Endothelial cell of umbilical vein (primary cell): ENCODE results near the gene RALGAPB. TPM values are rescaled to one million over a fixed set of nuclear protein-coding genes. Genes with fewer than 3 reads are reported as not detected.

ENCODE experiments used
- BruUV-seq: library from RNA; stranded (reverse); fragments of 400-500 nt; replicated peaks from 2 replicates; lab custom pipeline; 2021; lab: Mats Ljungman, UMichigan
- CTCF ChIA-PET: fragments of 300-600, 350-600 bp; sonication (Branson Sonifier 250); formaldehyde crosslinking; loops from one replicate; lab custom pipeline; 2021; ENCODE audit warnings: antibody characterized with exemption, inconsistent platforms; lab: Charles Lee
- POLR2A ChIA-PET: fragments of 300-600, 350-600 bp; sonication (Branson Sonifier 250); formaldehyde crosslinking; loops from one replicate; lab custom pipeline; 2021; ENCODE audit warnings: antibody characterized with exemption, inconsistent platforms; lab: Charles Lee
- DNase-seq: peaks from one replicate; pipeline ENCODE4 v3.0.0-alpha.2; 2011; ENCODE audit warnings: low read depth, low spot score
- FAIRE-seq: peaks from 2 replicates; lab custom pipeline; 2011; peaks lifted over from hg19 to GRCh38; lab: Jason Lieb, UNC
- H2AFZ ChIP-seq: 2 replicates; pipeline ENCODE4 v1.6.0; 2012; ENCODE audit warnings: low read depth, low read length, control low read depth, inconsistent platforms
- H3K27ac ChIP-seq: 2 replicates; pipeline ENCODE4 v1.5.1; 2011; ENCODE audit warnings: low read depth, mild to moderate bottlenecking, control low read depth, low read length, moderate library complexity; ENCODE audit not compliant: insufficient read depth
- H3K27me3 ChIP-seq, 2 experiments: 2 replicates each; pipeline versions ENCODE4 v1.6.0 to v1.6.1; 2011; ENCODE audit warnings: low read length in 2 of 2, mixed read lengths in 1 of 2; ENCODE audit not compliant: control insufficient read depth in 2 of 2, insufficient read depth in 2 of 2
- H3K36me3 ChIP-seq, 2 experiments: 2 replicates in 1 of 2; 3 replicates in 1 of 2; pipeline ENCODE4 v1.5.1; 2011; ENCODE audit warnings: low read length in 2 of 2, mild to moderate bottlenecking in 1 of 2, moderate library complexity in 1 of 2; ENCODE audit not compliant: control insufficient read depth in 2 of 2, insufficient read depth in 2 of 2; ENCODE audit errors: extremely low read depth in 1 of 2
- H3K4me1 ChIP-seq: 3 replicates; pipeline ENCODE4 v1.5.1; 2011; ENCODE audit warnings: mild to moderate bottlenecking, low read length; ENCODE audit not compliant: control insufficient read depth, insufficient read depth; ENCODE audit errors: extremely low read depth
- H3K4me2 ChIP-seq: 2 replicates; pipeline ENCODE4 v1.6.1; 2011; ENCODE audit warnings: low read length, control low read depth, mixed read lengths; ENCODE audit not compliant: insufficient read depth
- H3K4me3 ChIP-seq, 3 experiments: fragments of 200-600 bp in 1 of 3; sonication (generic), shearing (Covaris generic) in 1 of 3; replicated peaks in 1 of 3; 2 replicates each; pipeline ENCODE4 v1.5.1; 2011 to 2016; ENCODE audit warnings: control low read depth in 3 of 3, low read length in 3 of 3, mild to moderate bottlenecking in 2 of 3, inconsistent platforms in 1 of 3, low read depth in 1 of 3, moderate library complexity in 1 of 3; ENCODE audit not compliant: insufficient read depth in 1 of 3
- H3K79me2 ChIP-seq: 2 replicates; pipeline ENCODE4 v1.6.0; 2012; ENCODE audit warnings: low read length, inconsistent platforms; ENCODE audit not compliant: control insufficient read depth, insufficient read depth
- H3K9ac ChIP-seq: replicated peaks from 2 replicates; pipeline ENCODE3; 2011; ENCODE audit warnings: low read length, control low read depth; ENCODE audit not compliant: insufficient read depth; ENCODE audit errors: extremely low read depth
- H3K9me1 ChIP-seq: replicated peaks from 3 replicates; pipeline ENCODE4 v1.6.0; 2011; ENCODE audit warnings: mild to moderate bottlenecking, low read length; ENCODE audit not compliant: control insufficient read depth, insufficient read depth; ENCODE audit errors: extremely low read depth
- H3K9me3 ChIP-seq: replicated peaks from 2 replicates; pipeline ENCODE4 v1.5.1; 2012; ENCODE audit warnings: low read length, inconsistent platforms; ENCODE audit not compliant: control insufficient read depth, insufficient read depth
- H4K20me1 ChIP-seq: replicated peaks from 2 replicates; pipeline ENCODE3; 2011; ENCODE audit warnings: mild to moderate bottlenecking, low read length; ENCODE audit not compliant: control insufficient read depth, insufficient read depth; ENCODE audit errors: extremely low read depth
- EZH2 ChIP-seq: IDR thresholded peaks from 2 replicates; pipeline ENCODE4 v1.6.1; 2012; ENCODE audit warnings: borderline replicate concordance, low read depth, mild to moderate bottlenecking, moderate library complexity, low read length, inconsistent platforms; ENCODE audit not compliant: severe bottlenecking
- FOS ChIP-seq: IDR thresholded peaks from 2 replicates; pipeline ENCODE4 v1.6.1; 2011; ENCODE audit warnings: mild to moderate bottlenecking, low read length, moderate library complexity, borderline replicate concordance; ENCODE audit not compliant: insufficient read depth
- GATA2 ChIP-seq: IDR thresholded peaks from 2 replicates; pipeline ENCODE4 v1.7.0; 2011; ENCODE audit warnings: low read depth, mild to moderate bottlenecking, moderate library complexity, mixed read lengths, low read length; ENCODE audit not compliant: insufficient read length, insufficient read depth
- JUN ChIP-seq: IDR thresholded peaks from 2 replicates; pipeline ENCODE4 v1.6.1; 2011; ENCODE audit warnings: borderline replicate concordance, low read depth; ENCODE audit not compliant: insufficient read length, insufficient read depth
- MYC ChIP-seq: IDR thresholded peaks from one replicate; pipeline ENCODE4 v1.6.1; 2011; ENCODE audit warnings: mild to moderate bottlenecking, low read depth, low read length
- POLR2A ChIP-seq: IDR thresholded peaks from 2 replicates; pipeline ENCODE4 v1.6.1; 2012; ENCODE audit warnings: low read depth, mild to moderate bottlenecking, control low read depth, low read length
- POLR2AphosphoS5 ChIP-seq: IDR thresholded peaks from 2 replicates; pipeline ENCODE4 v1.6.1; 2012; ENCODE audit warnings: low read depth, mild to moderate bottlenecking, control low read depth, low read length, moderate library complexity; ENCODE audit not compliant: insufficient read depth
- dilution Hi-C: fragments of 300-500 bp; cut with MboI; formaldehyde crosslinking; loops from one replicate; pipeline ENCODE4 v1.15.0; 2019; ENCODE audit warnings: low sequenced_read_pairs; ENCODE audit not compliant: extremely low pct_ligation_motif_present
- intact Hi-C: fragments of 100-400 bp; cut with micrococcal nuclease; formaldehyde crosslinking; loops from one replicate; pipeline ENCODE4 v1.10.0; 2022
- polyA plus RNA-seq, 4 experiments: library from polyadenylated mRNA; depleted of rRNA in 3 of 4; stranded (reverse) in 3 of 4; unstranded in 1 of 4; fragments of >200 nt; gene quantifications; 2 replicates each; pipeline versions ENCODE4 v1.2.1 to v1.2.3, GENCODE V29; 2011 to 2012; ENCODE audit warnings: missing spikeins in 1 of 4
- total RNA-seq: library from RNA; stranded (reverse); gene quantifications from 2 replicates; pipeline ENCODE4 v1.2.3, GENCODE V29; 2021
- TF ChIP-seq, protein P1 (sequence below), 2 donors: IDR thresholded peaks; 1 replicate in 1 of 2; 2 replicates in 1 of 2; pipeline ENCODE4 v1.5.1; 2011; ENCODE audit warnings: low read length in 2 of 2, mild to moderate bottlenecking in 2 of 2, moderate library complexity in 2 of 2, control low read depth in 1 of 2, inconsistent platforms in 1 of 2, low read depth in 1 of 2; ENCODE audit not compliant: insufficient read depth in 1 of 2; ENCODE audit errors: extremely low read depth in 1 of 2
- TF ChIP-seq, protein P2 (sequence below): IDR thresholded peaks from 2 replicates; pipeline ENCODE4 v1.6.1; 2011; ENCODE audit not compliant: insufficient read depth, insufficient read length

The RALGAPB gene
- total and polyA plus RNA-seq, 2 donors (not counting 3 experiments of a cell fraction or from before 2014, with no cell fraction given), result 12.8 to 38.7 TPM

DNA sequence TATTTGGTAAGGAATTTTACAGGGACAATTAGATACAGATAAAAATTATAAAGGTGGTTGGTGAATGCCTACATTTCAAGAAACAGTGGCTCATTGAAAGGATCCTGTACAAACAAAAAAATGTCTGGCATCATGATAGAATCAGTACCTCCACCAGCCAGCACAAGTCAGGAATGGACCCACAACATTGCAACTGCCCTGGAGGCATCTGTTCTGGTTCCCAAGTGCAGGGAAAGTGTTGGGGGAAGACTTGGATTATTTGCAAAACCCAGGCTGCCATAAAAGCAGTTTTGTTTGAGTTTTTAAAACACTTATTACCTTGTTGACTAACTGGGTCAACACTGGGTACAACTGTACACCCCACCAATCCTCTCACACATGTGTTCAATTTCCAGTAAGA is 153.3 kb downstream of the RALGAPB start:
- dilution Hi-C loops, result no loop called here

More for the DNA sequence above, 153.3 kb downstream of the RALGAPB start:
- no peak overlapping the region for H3K9ac ChIP-seq
- DNase-seq (no peak), FAIRE-seq (no peak)
- ChIA-PET POLR2A (no interaction called here), CTCF (no interaction called here)
- H3K4me1 ChIP-seq, result no peaks in the 10 kb centered on the region
- H4K20me1 ChIP-seq, result no peaks in the 10 kb centered on the region
- H3K27me3 ChIP-seq, result peaks cover 5 to 8% of the 10 kb centered on the region in 2 experiments
- H3K27ac ChIP-seq, result no peak overlapping the region
- no peaks in the 10 kb centered on the region for H3K9me3 ChIP-seq
- H3K79me2 ChIP-seq, result no peaks in the 10 kb centered on the region
- H3K4me3 ChIP-seq, result no peak overlapping the region
- TF ChIP-seq JUN (no peak), POLR2AphosphoS5 (no peak), EZH2 (no peak), GATA2 (no peak), MYC (no peak), FOS (no peak), POLR2A (no peak)
- TF ChIP-seq, protein P1, sequence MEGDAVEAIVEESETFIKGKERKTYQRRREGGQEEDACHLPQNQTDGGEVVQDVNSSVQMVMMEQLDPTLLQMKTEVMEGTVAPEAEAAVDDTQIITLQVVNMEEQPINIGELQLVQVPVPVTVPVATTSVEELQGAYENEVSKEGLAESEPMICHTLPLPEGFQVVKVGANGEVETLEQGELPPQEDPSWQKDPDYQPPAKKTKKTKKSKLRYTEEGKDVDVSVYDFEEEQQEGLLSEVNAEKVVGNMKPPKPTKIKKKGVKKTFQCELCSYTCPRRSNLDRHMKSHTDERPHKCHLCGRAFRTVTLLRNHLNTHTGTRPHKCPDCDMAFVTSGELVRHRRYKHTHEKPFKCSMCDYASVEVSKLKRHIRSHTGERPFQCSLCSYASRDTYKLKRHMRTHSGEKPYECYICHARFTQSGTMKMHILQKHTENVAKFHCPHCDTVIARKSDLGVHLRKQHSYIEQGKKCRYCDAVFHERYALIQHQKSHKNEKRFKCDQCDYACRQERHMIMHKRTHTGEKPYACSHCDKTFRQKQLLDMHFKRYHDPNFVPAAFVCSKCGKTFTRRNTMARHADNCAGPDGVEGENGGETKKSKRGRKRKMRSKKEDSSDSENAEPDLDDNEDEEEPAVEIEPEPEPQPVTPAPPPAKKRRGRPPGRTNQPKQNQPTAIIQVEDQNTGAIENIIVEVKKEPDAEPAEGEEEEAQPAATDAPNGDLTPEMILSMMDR (IDR thresholded peaks at IDR 0.05; ENCODE audit: extremely low read depth in 1 of 2, insufficient read depth in 1 of 2, low read depth in 1 of 2, low read length in 2 of 2), result no peak
- TF ChIP-seq, protein P2, sequence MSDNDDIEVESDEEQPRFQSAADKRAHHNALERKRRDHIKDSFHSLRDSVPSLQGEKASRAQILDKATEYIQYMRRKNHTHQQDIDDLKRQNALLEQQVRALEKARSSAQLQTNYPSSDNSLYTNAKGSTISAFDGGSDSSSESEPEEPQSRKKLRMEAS, result no peak
- intact Hi-C loops, result no loop called here
- BruUV-seq, result no TSS peak
- no peaks in the 10 kb centered on the region for H3K9me1 ChIP-seq
- H3K4me2 ChIP-seq, result no peak overlapping the region
- no peaks in the 10 kb centered on the region for H3K36me3 ChIP-seq
- H2AFZ ChIP-seq, result no peak overlapping the region
